Stimulated activated naive CD8-positive, alpha-beta T cell treated with anti-CD3 and anti-CD28 coated beads, Interleukin-15, amount 100 ng/mL, for 72 hours (primary cell): ENCODE measurements around the gene VWA3B.

ENCODE experiments used
- ATAC-seq: fragments of 150-1000 bp; cut with Tn5 transposase; 2 replicates; pipeline ENCODE4 v1.10.0; 2021; ENCODE audit warnings: mild to moderate bottlenecking, moderate library complexity
- DNase-seq, 2 donors: peaks; one replicate each; pipeline ENCODE4 v3.0.0; 2021 to 2022
- H3K27ac Mint-ChIP-seq, 2 donors: one replicate each; pipeline ENCODE4 v1.8.0; 2022; ENCODE audit warnings: mild to moderate bottlenecking in 2 of 2, mixed read lengths in 2 of 2, moderate library complexity in 2 of 2
- H3K27me3 Mint-ChIP-seq: one replicate; pipeline ENCODE4 v1.8.0; 2022; ENCODE audit warnings: mixed read lengths
- H3K4me1 Mint-ChIP-seq: one replicate; pipeline ENCODE4 v1.8.0; 2022; ENCODE audit warnings: mild to moderate bottlenecking, mixed read lengths
- H3K4me3 Mint-ChIP-seq, 2 donors: one replicate each; pipeline ENCODE4 v1.8.0; 2022; ENCODE audit warnings: mild to moderate bottlenecking in 2 of 2, mixed read lengths in 2 of 2, moderate library complexity in 1 of 2
- H3K9me3 Mint-ChIP-seq, 2 donors: one replicate each; pipeline ENCODE4 v1.8.0; 2022; ENCODE audit warnings: mixed read lengths in 2 of 2

VWA3B gene

GRCh38 chr2:98350411-98350810 is 263.4 kb downstream of the VWA3B start:
- H3K4me1 Mint-ChIP-seq: peaks cover 25% of the 10 kb centered on the region
- H3K27me3 Mint-ChIP-seq: peaks cover 67% of the 10 kb centered on the region

GRCh38 chr2:98355881-98356280 is 268.9 kb downstream of the VWA3B start:
- ATAC-seq (no peak), DNase-seq (no peak)
- H3K9me3 Mint-ChIP-seq: no peaks in the 10 kb centered on the region
- no peak overlapping the region for H3K4me3 Mint-ChIP-seq
- peaks cover 30% of the 10 kb centered on the region for H3K27me3 Mint-ChIP-seq
- no peak overlapping the region for H3K27ac Mint-ChIP-seq
- H3K4me1 Mint-ChIP-seq: no peaks in the 10 kb centered on the region

More at GRCh38 chr2:98350411-98350810, 263.4 kb downstream of the VWA3B start:
- Mint-ChIP-seq H3K27ac (no peak overlapping the region), H3K4me3 (no peak overlapping the region), H3K9me3 (no peaks in the 10 kb centered on the region)
- ATAC-seq (no peak), DNase-seq (no peak)

GRCh38 chr2:98356729-98357128 is 269.8 kb downstream of the VWA3B start:
- no peak for ATAC-seq
- Mint-ChIP-seq H3K9me3 (no peaks in the 10 kb centered on the region), H3K4me1 (no peaks in the 10 kb centered on the region), H3K4me3 (no peak overlapping the region), H3K27me3 (peaks cover 22% of the 10 kb centered on the region), H3K27ac (no peak overlapping the region)
- no peak for DNase-seq

GRCh38 chr2:98357849-98358248 is 270.9 kb downstream of the VWA3B start:
- no peak for ATAC-seq
- no peak overlapping the region for H3K27ac Mint-ChIP-seq
- H3K27me3 Mint-ChIP-seq: peaks cover 16% of the 10 kb centered on the region
- no peak overlapping the region for H3K4me3 Mint-ChIP-seq
- DNase-seq: no peak
- no peaks in the 10 kb centered on the region for H3K4me1 Mint-ChIP-seq
- no peaks in the 10 kb centered on the region for H3K9me3 Mint-ChIP-seq

- peaks cover 17% of the 10 kb centered on the region for H3K27me3 Mint-ChIP-seq
- no peak overlapping the region for H3K27ac Mint-ChIP-seq
- ATAC-seq (no peak), DNase-seq (no peak)
- no peak overlapping the region for H3K4me3 Mint-ChIP-seq
- no peaks in the 10 kb centered on the region for H3K4me1 Mint-ChIP-seq
- H3K9me3 Mint-ChIP-seq: no peaks in the 10 kb centered on the region
Measured at GRCh38 chr2:98359986-98360385, 273.0 kb downstream of the VWA3B start.
